ENCODE results near the gene BEST3. TPM values are rescaled to one million over a fixed set of nuclear protein-coding genes. Genes with fewer than 3 reads are reported as not detected.

BEST3 gene
- polyA plus RNA-seq, 3 donors = not detected

GRCh38 chr12:69688471-69689427, 10.4 kb downstream of the BEST3 start:
- H3K27ac Mint-ChIP-seq = peak overlapping the region in 2 of 7 donors; percentile 6 to 22
- H3K27me3 Mint-ChIP-seq (ENCODE audit: low read depth in 3 of 3) = peaks cover 0 to 3% (median 0%) of the 10 kb centered on the region in 3 donors
- Histone ChIP-seq H3K27me3 (ENCODE audit: control insufficient read depth in 2 of 2, insufficient read depth in 2 of 2, low read length in 2 of 2) (no peaks in the 10 kb centered on the region), H3K36me3 (replicated peaks in 1 of 2; ENCODE audit: control insufficient read depth in 1 of 2, insufficient read depth in 2 of 2, low read length in 2 of 2) (no peaks in the 10 kb centered on the region), H3K9me3 (replicated peaks in 1 of 2; ENCODE audit: control insufficient read depth in 1 of 2, insufficient read depth in 1 of 2, low read length in 2 of 2) (no peaks in the 10 kb centered on the region), H3K4me1 (ENCODE audit: control insufficient read depth in 1 of 2, insufficient read depth in 2 of 2, low read length in 2 of 2) (peaks cover 5% of the 10 kb centered on the region in 2 donors), H2AFZ (ENCODE audit: insufficient read depth, low read depth, low read length, poor library complexity, severe bottlenecking) (peak overlapping the region; percentile 39), H3K79me2 (ENCODE audit: insufficient read depth, low read length) (no peaks in the 10 kb centered on the region), H3K9ac (ENCODE audit: insufficient read depth, low read length, poor library complexity, severe bottlenecking) (no peak overlapping the region), H3K4me3 (replicated peaks in 1 of 3; ENCODE audit: low read depth in 2 of 3, low read length in 3 of 3) (no peak overlapping the region), H3K27ac (ENCODE audit: low read depth in 1 of 2, low read length in 2 of 2) (no peak overlapping the region), H4K20me1 (ENCODE audit: insufficient read depth, low read length) (no peaks in the 10 kb centered on the region), H3K4me2 (replicated peaks; ENCODE audit: extremely low read depth, low read length, poor library complexity, severe bottlenecking) (peak overlapping the region; percentile 9)
- intact Hi-C loops (cut with micrococcal nuclease) = no loop called here
- H3K9me3 Mint-ChIP-seq = peaks cover 0 to 2% (median 0%) of the 10 kb centered on the region in 7 donors
- WGBS (ENCODE audit: insufficient coverage) = 19% methylated on average over 11 of the region's 14 CpGs
- peaks cover 9% of the 10 kb centered on the region for H3K4me1 Mint-ChIP-seq
- H3K4me3 Mint-ChIP-seq = peak overlapping the region in 1 of 2 donors; percentile 48
- peak; percentile 15 to 76 (median 44) for DNase-seq
- no peaks in the 10 kb centered on the region for H3K36me3 Mint-ChIP-seq
- no peak for TF ChIP-seq CTCF (IDR thresholded peaks at IDR 0.05)

- Histone ChIP-seq H3K27ac (ENCODE audit: low read depth in 1 of 2, low read length in 2 of 2) (no peak overlapping the region), H3K79me2 (ENCODE audit: insufficient read depth, low read length) (no peaks in the 10 kb centered on the region), H3K27me3 (ENCODE audit: control insufficient read depth in 2 of 2, insufficient read depth in 2 of 2, low read length in 2 of 2) (no peaks in the 10 kb centered on the region), H3K9ac (ENCODE audit: insufficient read depth, low read length, poor library complexity, severe bottlenecking) (no peak overlapping the region), H3K36me3 (replicated peaks in 1 of 2; ENCODE audit: control insufficient read depth in 1 of 2, insufficient read depth in 2 of 2, low read length in 2 of 2) (no peaks in the 10 kb centered on the region), H3K4me1 (ENCODE audit: control insufficient read depth in 1 of 2, insufficient read depth in 2 of 2, low read length in 2 of 2) (peaks cover 5% of the 10 kb centered on the region in 2 donors), H3K4me2 (replicated peaks; ENCODE audit: extremely low read depth, low read length, poor library complexity, severe bottlenecking) (no peak overlapping the region), H3K4me3 (replicated peaks in 1 of 3; ENCODE audit: low read depth in 2 of 3, low read length in 3 of 3) (no peak overlapping the region), H4K20me1 (ENCODE audit: insufficient read depth, low read length) (no peaks in the 10 kb centered on the region), H2AFZ (ENCODE audit: insufficient read depth, low read depth, low read length, poor library complexity, severe bottlenecking) (no peak overlapping the region), H3K9me3 (replicated peaks in 1 of 2; ENCODE audit: control insufficient read depth in 1 of 2, insufficient read depth in 1 of 2, low read length in 2 of 2) (no peaks in the 10 kb centered on the region)
- Mint-ChIP-seq H3K4me1 (peaks cover 9% of the 10 kb centered on the region), H3K27me3 (ENCODE audit: low read depth in 3 of 3) (peaks cover 0 to 3% (median 0%) of the 10 kb centered on the region in 3 donors), H3K4me3 (no peak overlapping the region), H3K27ac (no peak overlapping the region), H3K9me3 (no peaks in the 10 kb centered on the region), H3K36me3 (no peaks in the 10 kb centered on the region)
- DNase-seq = no peak
- no CpG with 5 or more reads among the region's 1 CpG for WGBS (ENCODE audit: insufficient coverage)
- no peak for TF ChIP-seq CTCF (IDR thresholded peaks at IDR 0.05)
- intact Hi-C loops (cut with micrococcal nuclease) = no loop called here
Observed at GRCh38 chr12:69688021-69688420, 11.1 kb downstream of the BEST3 start.
